Fibroblast of lung (primary cell): ENCODE data around the gene KCNH2. TPM values are rescaled to one million over a fixed set of nuclear protein-coding genes. Genes with fewer than 3 reads are reported as not detected.

Source experiments
- DNase-seq, 2 donors: peaks; one replicate each; pipeline versions ENCODE4 v3.0.0 to v3.0.0-alpha.2; 2010; ENCODE audit warnings: low read depth in 2 of 2
- H2AFZ ChIP-seq: 2 replicates; pipeline ENCODE4 v1.5.1; 2012; ENCODE audit warnings: low read length, control low read depth, inconsistent platforms
- H3K27ac ChIP-seq: 2 replicates; pipeline ENCODE4 v1.5.1; 2011; ENCODE audit warnings: low read length, control low read depth; ENCODE audit not compliant: insufficient read depth
- H3K27me3 ChIP-seq: 2 replicates; pipeline ENCODE4 v1.5.1; 2011; ENCODE audit warnings: mild to moderate bottlenecking, low read length; ENCODE audit not compliant: control insufficient read depth, insufficient read depth
- H3K36me3 ChIP-seq: 2 replicates; pipeline ENCODE4 v1.5.1; 2011; ENCODE audit warnings: low read length; ENCODE audit not compliant: control insufficient read depth, insufficient read depth
- H3K4me1 ChIP-seq: 2 replicates; pipeline ENCODE4 v1.5.1; 2011; ENCODE audit warnings: low read length; ENCODE audit not compliant: control insufficient read depth, insufficient read depth; ENCODE audit errors: extremely low read depth
- H3K4me2 ChIP-seq: 2 replicates; pipeline ENCODE4 v1.5.1; 2011; ENCODE audit warnings: low read length, control low read depth; ENCODE audit not compliant: insufficient read depth; ENCODE audit errors: extremely low read depth
- H3K4me3 ChIP-seq, 4 experiments: fragments of 200-600 bp in 1 of 4; sonication (generic) in 1 of 4; replicated peaks in 1 of 4; 2 replicates each; pipeline ENCODE4 v1.5.1; 2011 to 2016; ENCODE audit warnings: low read length in 4 of 4, low read depth in 3 of 4, mild to moderate bottlenecking in 3 of 4, control low read depth in 2 of 4, inconsistent platforms in 1 of 4, mixed read lengths in 1 of 4; ENCODE audit not compliant: insufficient read depth in 1 of 4; ENCODE audit errors: control extremely low read depth in 1 of 4
- H3K79me2 ChIP-seq: 2 replicates; pipeline ENCODE4 v1.5.1; 2012; ENCODE audit warnings: mild to moderate bottlenecking, low read length, inconsistent platforms; ENCODE audit not compliant: control insufficient read depth, insufficient read depth
- H3K9ac ChIP-seq: 2 replicates; pipeline ENCODE4 v1.5.1; 2011; ENCODE audit warnings: mild to moderate bottlenecking, low read length, control low read depth; ENCODE audit not compliant: insufficient read depth
- H3K9me3 ChIP-seq: 2 replicates; pipeline ENCODE4 v1.5.1; 2012; ENCODE audit warnings: low read depth, low read length; ENCODE audit not compliant: control insufficient read depth, insufficient read depth
- H4K20me1 ChIP-seq: 2 replicates; pipeline ENCODE4 v1.5.1; 2011; ENCODE audit warnings: low read length; ENCODE audit not compliant: control insufficient read depth, insufficient read depth; ENCODE audit errors: extremely low read depth
- EZH2 ChIP-seq: IDR thresholded peaks from 2 replicates; pipeline ENCODE4 v1.5.1; 2012; ENCODE audit warnings: low read length, control low read depth, mild to moderate bottlenecking; ENCODE audit errors: missing control alignments
- polyA plus RNA-seq, 2 donors: library from polyadenylated mRNA; depleted of rRNA in 1 of 2; stranded (reverse) in 1 of 2; unstranded in 1 of 2; fragments of >200 nt; gene quantifications; 2 replicates each; pipeline ENCODE4 v1.2.1, GENCODE V29; 2011 to 2012; ENCODE audit warnings: missing spikeins in 1 of 2
- total RNA-seq: library from RNA; depleted of rRNA; stranded (reverse); fragments of >200 nt; gene quantifications from 2 replicates; pipeline ENCODE4 v1.2.1, GENCODE V29; 2014
- TF ChIP-seq, protein P1 (sequence below), 2 donors: IDR thresholded peaks in 1 of 2; conservative IDR thresholded peaks in 1 of 2; 1 replicate in 1 of 2; 2 replicates in 1 of 2; pipeline ENCODE4 v1.5.1; 2011 to 2012; ENCODE audit warnings: low read length in 2 of 2, control low read depth in 1 of 2, inconsistent platforms in 1 of 2, low read depth in 1 of 2, mild to moderate bottlenecking in 1 of 2

Gene KCNH2
- total and polyA plus RNA-seq, 2 donors (not counting 1 experiment from before 2014, with no cell fraction given) = 0.15 to 6.1 TPM

GRCh38 chr7:150949564-150949963 lies 28.6 kb downstream of the KCNH2 start:
- H3K27me3 ChIP-seq = no peaks in the 10 kb centered on the region
- no peak overlapping the region for H3K4me3 ChIP-seq
- no peaks in the 10 kb centered on the region for H3K4me1 ChIP-seq
- no peak for DNase-seq
- H2AFZ ChIP-seq = no peak overlapping the region
- no peak for TF ChIP-seq EZH2
- no peaks in the 10 kb centered on the region for H3K36me3 ChIP-seq
- no peak overlapping the region for H3K4me2 ChIP-seq
- H3K9ac ChIP-seq = no peak overlapping the region
- H3K27ac ChIP-seq = no peak overlapping the region
- H3K9me3 ChIP-seq = no peaks in the 10 kb centered on the region
- H3K79me2 ChIP-seq = no peaks in the 10 kb centered on the region
- no peaks in the 10 kb centered on the region for H4K20me1 ChIP-seq

- no peak for DNase-seq
These were observed 29.3 kb downstream of the KCNH2 start for GRCh38 chr7:150948791-150949251.

GRCh38 chr7:150947761-150948651 lies 30.1 kb downstream of the KCNH2 start:
- H3K4me1 ChIP-seq = no peaks in the 10 kb centered on the region
- no peaks in the 10 kb centered on the region for H3K36me3 ChIP-seq
- H3K27me3 ChIP-seq = no peaks in the 10 kb centered on the region
- H3K9me3 ChIP-seq = no peaks in the 10 kb centered on the region
- H4K20me1 ChIP-seq = no peaks in the 10 kb centered on the region
- TF ChIP-seq, protein P1, sequence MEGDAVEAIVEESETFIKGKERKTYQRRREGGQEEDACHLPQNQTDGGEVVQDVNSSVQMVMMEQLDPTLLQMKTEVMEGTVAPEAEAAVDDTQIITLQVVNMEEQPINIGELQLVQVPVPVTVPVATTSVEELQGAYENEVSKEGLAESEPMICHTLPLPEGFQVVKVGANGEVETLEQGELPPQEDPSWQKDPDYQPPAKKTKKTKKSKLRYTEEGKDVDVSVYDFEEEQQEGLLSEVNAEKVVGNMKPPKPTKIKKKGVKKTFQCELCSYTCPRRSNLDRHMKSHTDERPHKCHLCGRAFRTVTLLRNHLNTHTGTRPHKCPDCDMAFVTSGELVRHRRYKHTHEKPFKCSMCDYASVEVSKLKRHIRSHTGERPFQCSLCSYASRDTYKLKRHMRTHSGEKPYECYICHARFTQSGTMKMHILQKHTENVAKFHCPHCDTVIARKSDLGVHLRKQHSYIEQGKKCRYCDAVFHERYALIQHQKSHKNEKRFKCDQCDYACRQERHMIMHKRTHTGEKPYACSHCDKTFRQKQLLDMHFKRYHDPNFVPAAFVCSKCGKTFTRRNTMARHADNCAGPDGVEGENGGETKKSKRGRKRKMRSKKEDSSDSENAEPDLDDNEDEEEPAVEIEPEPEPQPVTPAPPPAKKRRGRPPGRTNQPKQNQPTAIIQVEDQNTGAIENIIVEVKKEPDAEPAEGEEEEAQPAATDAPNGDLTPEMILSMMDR (conservative IDR thresholded peaks at IDR 0.05 in 1 of 2, IDR thresholded peaks at IDR 0.05 in 1 of 2; ENCODE audit: low read depth in 1 of 2, low read length in 2 of 2) = no peak
- no peak for TF ChIP-seq EZH2
- H3K27ac ChIP-seq = no peak overlapping the region
- no peak overlapping the region for H3K4me2 ChIP-seq
- H3K4me3 ChIP-seq = no peak overlapping the region
- DNase-seq = no peak
- no peak overlapping the region for H2AFZ ChIP-seq
- no peaks in the 10 kb centered on the region for H3K79me2 ChIP-seq
- no peak overlapping the region for H3K9ac ChIP-seq

More at GRCh38 chr7:150948791-150949251, 29.3 kb downstream of the KCNH2 start:
- TF ChIP-seq EZH2 = no peak
- TF ChIP-seq, protein P1 (conservative IDR thresholded peaks at IDR 0.05 in 1 of 2, IDR thresholded peaks at IDR 0.05 in 1 of 2; ENCODE audit: low read depth in 1 of 2, low read length in 2 of 2) = no peak
- no peak overlapping the region for H3K4me2 ChIP-seq
- no peaks in the 10 kb centered on the region for H3K9me3 ChIP-seq
- H3K27me3 ChIP-seq = no peaks in the 10 kb centered on the region
- no peak overlapping the region for H3K9ac ChIP-seq
- no peak overlapping the region for H3K27ac ChIP-seq
- H2AFZ ChIP-seq = no peak overlapping the region
- H3K79me2 ChIP-seq = no peaks in the 10 kb centered on the region
- H3K36me3 ChIP-seq = no peaks in the 10 kb centered on the region
- H3K4me3 ChIP-seq = no peak overlapping the region
- no peaks in the 10 kb centered on the region for H4K20me1 ChIP-seq
- H3K4me1 ChIP-seq = no peaks in the 10 kb centered on the region
